HG03066 (cell line): ENCODE measurements around the gene OR52A5.

Experiments used
- ATAC-seq: cut with Tn5 transposase; IDR thresholded peaks from one replicate; pipeline ENCODE4 v1.9.1; 2021; ENCODE audit warnings: low read depth; ENCODE audit not compliant: unreplicated experiment

Gene OR52A5

GRCh38 chr11:5118893-5119292, 19.3 kb downstream of the OR52A5 start:
- ATAC-seq, result no peak

- no peak for ATAC-seq
These were observed 20.6 kb downstream of the OR52A5 start for GRCh38 chr11:5117588-5117987.

GRCh38 chr11:5115339-5115738, 22.8 kb downstream of the OR52A5 start:
- ATAC-seq, result no peak

GRCh38 chr11:5107285-5107684, 30.9 kb downstream of the OR52A5 start:
- ATAC-seq, result no peak

GRCh38 chr11:5103066-5103465, 35.1 kb downstream of the OR52A5 start:
- ATAC-seq, result no peak

GRCh38 chr11:5102246-5102645, 35.9 kb downstream of the OR52A5 start:
- no peak for ATAC-seq

GRCh38 chr11:5096011-5096410, 42.1 kb downstream of the OR52A5 start:
- no peak for ATAC-seq

GRCh38 chr11:5092821-5093585, 45.2 kb downstream of the OR52A5 start:
- no peak for ATAC-seq

GRCh38 chr11:5090668-5091067, 47.5 kb downstream of the OR52A5 start:
- no peak for ATAC-seq

GRCh38 chr11:5088556-5088955, 49.6 kb downstream of the OR52A5 start:
- ATAC-seq, result no peak

- ATAC-seq, result no peak
These were observed 54.6 kb downstream of the OR52A5 start for GRCh38 chr11:5083602-5084001.

GRCh38 chr11:5081405-5081804, 56.8 kb downstream of the OR52A5 start:
- no peak for ATAC-seq
